Measurements from ENCODE around the gene NKAIN4.

- no peak for TF ChIP-seq EZH2 (IDR thresholded peaks at IDR 0.05; ENCODE audit: borderline replicate concordance, insufficient read depth, low read depth, low read length, poor library complexity, severe bottlenecking)
- TF ChIP-seq, protein P1, sequence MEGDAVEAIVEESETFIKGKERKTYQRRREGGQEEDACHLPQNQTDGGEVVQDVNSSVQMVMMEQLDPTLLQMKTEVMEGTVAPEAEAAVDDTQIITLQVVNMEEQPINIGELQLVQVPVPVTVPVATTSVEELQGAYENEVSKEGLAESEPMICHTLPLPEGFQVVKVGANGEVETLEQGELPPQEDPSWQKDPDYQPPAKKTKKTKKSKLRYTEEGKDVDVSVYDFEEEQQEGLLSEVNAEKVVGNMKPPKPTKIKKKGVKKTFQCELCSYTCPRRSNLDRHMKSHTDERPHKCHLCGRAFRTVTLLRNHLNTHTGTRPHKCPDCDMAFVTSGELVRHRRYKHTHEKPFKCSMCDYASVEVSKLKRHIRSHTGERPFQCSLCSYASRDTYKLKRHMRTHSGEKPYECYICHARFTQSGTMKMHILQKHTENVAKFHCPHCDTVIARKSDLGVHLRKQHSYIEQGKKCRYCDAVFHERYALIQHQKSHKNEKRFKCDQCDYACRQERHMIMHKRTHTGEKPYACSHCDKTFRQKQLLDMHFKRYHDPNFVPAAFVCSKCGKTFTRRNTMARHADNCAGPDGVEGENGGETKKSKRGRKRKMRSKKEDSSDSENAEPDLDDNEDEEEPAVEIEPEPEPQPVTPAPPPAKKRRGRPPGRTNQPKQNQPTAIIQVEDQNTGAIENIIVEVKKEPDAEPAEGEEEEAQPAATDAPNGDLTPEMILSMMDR (IDR thresholded peaks at IDR 0.05), result no peak
Measured at GRCh38 chr20:63269724-63270123, 15.5 kb upstream of the NKAIN4 start.
